ENCODE results near the gene DRD4.

DRD4 gene

GRCh38 chr11:636511-637332 lies at the start of gene DRD4:
TSS of gene DRD4 (plus strand) at chr11:637269. CDS start at chr11:637305, 36 bp downstream.
- DNase-seq (ENCODE audit: low spot score), result no peak

GRCh38 chr11:587546-587945 lies 49.5 kb upstream of the DRD4 start:
- DNase-seq (ENCODE audit: low spot score), result no peak

DNA sequence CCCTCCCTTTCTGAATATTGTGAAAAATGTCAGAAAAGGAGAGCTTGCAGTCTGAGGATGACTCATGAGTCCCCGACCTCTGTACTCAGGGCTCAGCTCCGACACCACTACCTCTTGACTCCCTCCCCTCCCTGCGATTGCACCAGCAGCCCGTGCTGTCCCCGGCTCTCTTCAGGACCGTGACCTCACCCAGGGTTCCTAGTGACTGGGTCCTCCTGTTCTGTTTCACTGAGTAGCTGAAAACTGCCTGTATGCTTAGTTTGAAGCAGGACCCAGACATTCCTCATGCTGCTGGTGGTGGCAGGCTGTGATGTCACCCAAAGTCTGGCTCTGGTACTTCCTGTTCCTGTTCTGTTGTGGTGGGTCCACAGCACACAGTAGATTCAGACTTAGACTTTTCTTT lies 49.1 kb upstream of the DRD4 start:
- DNase-seq (ENCODE audit: low spot score), result no peak

DNA sequence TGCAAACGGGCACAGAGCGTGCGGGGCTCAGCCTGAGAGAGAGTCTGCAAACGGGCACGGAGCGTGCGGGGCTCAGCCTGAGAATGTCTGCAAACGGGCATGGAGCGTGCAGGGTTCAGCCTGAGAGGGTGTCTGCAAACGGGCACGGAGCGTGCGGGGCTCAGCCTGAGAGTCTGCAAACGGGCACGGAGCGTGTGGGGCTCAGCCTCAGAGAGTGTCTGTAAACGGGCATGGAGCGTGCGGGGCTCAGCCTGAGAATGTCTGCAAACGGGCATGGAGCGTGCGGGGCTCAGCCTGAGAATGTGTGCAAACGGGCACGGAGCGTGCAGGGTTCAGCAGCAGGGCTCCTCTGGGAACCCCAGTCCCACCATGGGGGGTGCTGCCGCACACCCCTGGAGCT lies 47.3 kb upstream of the DRD4 start:
- DNase-seq (ENCODE audit: low spot score), result no peak

DNA sequence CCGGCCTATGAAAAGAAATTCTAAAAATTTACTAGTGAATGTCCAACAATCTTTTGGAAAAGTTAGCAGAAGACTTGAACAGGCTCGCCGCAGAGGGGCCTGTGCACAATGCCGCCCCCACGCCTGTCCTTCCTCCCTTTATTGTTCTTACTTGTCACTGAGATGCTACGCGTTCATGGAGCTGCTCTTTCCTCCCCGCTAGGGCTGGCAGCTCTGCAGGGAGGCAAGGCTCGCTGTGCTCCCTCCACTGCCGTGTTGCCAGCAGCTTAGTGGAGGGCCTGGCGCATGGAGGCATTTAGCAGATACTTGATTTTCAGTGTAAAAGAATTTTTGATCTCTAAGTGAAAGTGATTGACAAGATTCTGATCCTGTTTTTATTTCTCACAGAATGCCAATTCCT lies 46.1 kb upstream of the DRD4 start:
- no peak for DNase-seq (ENCODE audit: low spot score)

DNA sequence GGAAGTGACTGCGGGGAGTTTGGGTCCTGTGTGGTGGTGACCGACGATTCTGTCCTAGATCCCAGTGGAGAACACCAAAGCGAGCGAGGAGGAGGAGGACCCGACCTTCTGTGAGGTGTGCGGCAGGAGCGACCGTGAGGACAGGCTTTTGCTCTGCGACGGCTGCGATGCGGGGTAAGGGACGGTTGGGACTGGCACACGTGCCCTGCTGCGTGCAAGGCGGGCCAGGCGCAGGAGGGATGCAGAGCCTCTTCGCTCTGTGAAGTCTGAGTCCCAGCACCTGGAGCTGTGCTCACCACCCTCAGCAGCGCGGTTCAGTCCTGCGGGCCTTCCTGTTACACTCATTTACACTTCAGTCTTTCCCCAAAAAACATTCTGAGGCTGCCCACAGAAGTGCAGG lies 44.6 kb upstream of the DRD4 start:
- no peak for DNase-seq (ENCODE audit: low spot score)

DNA sequence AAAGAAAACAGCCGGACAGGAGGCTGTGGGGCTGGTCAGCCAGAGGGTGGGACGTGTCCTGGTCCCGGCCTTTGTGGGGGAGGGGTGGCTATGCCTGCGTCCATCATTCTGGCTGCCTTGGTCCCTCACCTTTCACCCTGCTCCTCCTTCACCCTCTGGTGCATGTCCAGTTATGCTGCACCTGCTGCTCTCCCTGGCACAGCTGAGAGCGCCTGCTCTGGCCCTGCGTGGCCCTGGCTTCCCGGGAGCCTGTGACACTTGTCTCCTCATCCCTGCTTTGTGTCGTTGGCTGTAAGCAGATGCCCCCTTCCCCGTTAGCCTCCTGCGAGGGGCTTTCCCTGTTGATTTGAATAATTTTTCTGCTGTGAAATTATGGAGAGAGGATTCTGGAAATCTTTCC lies 44.2 kb upstream of the DRD4 start:
- DNase-seq (ENCODE audit: low spot score), result no peak

DNA sequence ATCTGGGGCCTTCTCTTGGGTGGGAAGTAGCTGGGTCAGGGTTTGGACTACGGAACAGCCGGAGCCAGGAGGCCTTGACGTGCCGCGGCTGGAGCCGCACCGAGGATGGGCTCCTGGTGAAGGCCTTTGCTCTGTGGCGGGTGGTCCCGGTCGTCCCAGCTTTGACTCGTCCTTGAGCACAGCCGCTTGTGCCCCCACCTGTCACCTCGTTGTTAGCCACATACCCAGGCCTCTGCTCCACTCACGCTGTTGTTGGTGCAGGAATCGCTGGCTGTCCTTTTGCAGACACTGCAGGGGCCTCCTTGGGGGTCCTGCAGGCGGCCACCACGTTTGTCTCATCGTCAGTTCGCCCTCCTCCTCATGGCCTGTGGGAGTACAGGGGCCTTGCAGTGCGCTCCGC lies 43.7 kb upstream of the DRD4 start:
- DNase-seq (ENCODE audit: low spot score), result no peak

GRCh38 chr11:595400-595799 lies 41.7 kb upstream of the DRD4 start:
- DNase-seq (ENCODE audit: low spot score), result no peak

DNA sequence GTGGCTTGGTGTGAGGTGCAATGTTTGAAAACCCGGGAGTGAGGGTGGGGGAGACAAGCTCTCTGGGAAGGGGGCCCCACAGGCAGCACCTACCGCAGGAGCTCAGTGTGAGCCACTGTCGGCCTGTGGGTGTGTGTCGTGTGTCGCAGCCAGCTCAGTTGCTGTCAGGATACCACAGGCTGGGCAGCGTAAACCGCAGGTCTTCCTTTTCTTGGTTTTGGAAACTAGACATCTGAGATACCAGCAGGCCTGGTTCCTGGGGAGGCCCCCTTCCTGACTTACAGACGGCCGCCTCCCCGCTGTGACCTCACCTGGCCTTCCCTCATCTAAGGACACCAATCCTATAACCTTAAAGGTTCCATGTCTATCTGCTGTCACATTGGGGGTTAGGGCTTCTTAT lies 40.7 kb upstream of the DRD4 start:
- no peak for DNase-seq (ENCODE audit: low spot score)

- no peak for DNase-seq (ENCODE audit: low spot score)
Measured at GRCh38 chr11:597166-597725, 39.8 kb upstream of the DRD4 start.

DNA sequence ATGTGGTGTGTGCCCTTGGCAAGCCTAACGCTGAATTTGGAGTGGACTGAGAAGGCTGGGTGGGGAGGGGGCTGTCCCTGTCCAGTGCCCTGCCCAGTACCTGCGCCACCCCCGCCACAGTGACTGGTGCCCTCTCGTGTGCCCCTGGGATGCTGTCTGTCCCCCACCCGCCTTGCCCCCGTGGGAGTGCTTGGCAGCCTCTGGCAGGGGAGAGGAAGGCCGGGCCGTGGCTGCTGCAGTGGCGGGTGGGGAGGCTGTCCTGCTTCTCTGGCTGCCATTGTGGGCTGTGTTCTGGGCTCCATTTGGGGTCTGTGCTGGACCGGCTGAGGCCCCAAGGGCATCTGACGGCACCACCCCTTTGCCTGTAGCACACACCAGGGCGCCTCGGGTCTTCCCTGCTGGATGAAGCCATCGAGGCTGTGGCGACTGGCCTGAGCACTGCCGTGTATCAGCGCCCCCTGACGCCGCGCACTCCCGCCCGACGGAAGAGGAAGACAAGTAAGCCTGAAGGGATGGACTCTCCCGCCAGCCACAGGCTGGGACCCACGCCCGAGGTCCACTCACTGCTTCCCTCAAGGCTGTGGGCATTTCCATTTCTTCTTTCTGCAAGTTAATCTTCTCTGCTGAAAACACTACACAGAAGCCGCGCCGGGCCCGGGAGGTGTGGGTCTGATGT lies 38.9 kb upstream of the DRD4 start:
- DNase-seq (ENCODE audit: low spot score), result no peak

- DNase-seq (ENCODE audit: low spot score), result no peak
Measured at GRCh38 chr11:601573-602245, 35.4 kb upstream of the DRD4 start.

DNA sequence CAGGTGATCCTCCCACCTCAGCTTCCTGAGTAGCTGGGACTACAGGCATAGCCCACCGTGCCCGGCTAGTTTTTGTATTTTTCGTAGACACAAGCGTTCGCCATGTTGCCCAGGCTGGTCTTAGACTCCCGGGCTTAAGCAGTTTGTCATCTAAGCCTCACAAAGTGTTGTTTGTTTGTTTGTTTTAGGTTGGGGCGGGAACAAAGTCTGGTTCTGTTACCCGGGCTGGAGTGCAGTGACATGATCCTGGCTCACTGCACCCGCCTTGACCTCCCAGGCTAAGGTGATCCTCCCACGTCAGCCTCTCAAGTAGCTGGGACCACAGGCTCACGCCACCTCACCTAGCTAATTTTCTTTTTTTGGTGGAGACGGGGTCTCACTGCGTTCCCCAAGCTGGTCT lies 33.9 kb upstream of the DRD4 start:
- no peak for DNase-seq (ENCODE audit: low spot score)

DNA sequence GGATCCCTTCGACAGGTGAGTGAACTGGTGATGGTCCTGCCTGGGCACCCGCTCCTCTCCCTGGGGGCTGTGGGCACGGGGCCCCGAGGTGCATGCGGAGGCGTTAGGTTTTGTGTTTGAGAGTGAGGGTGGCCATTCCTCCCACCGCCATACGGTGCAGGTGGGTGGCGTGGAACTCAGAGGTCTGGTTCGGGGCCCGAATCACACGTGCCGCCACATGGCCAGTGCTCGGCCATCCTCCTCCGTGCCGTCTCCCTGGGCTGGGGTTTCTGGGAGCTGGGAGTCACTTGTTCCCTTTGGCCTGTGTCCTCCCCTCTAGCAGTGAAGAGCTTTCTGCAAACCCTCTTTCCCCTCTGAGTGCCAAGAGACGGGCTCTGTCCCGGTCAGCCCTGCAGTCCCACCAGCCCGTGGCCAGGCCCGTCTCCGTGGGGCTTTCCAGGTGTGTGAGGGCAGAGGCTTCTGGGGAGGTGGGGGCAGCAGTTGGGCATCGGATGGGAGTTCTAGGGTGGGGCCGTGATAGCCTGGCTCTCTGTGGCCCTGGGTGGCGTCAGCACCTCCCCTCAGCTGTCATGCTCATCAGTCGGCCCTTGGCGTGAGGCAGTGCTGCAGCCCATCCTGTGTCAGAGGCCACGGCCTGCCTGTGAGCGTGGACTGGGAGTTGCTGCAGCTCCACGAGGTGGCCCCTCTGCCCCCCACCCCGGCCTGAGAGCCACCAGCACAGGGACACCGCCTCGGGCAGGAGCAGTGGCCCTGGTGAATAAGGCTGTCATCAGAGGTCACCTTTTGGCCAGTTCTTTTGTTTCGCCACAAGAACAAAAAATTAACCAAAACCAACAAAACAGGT lies 31.6 kb upstream of the DRD4 start:
- no peak for DNase-seq (ENCODE audit: low spot score)

DNA sequence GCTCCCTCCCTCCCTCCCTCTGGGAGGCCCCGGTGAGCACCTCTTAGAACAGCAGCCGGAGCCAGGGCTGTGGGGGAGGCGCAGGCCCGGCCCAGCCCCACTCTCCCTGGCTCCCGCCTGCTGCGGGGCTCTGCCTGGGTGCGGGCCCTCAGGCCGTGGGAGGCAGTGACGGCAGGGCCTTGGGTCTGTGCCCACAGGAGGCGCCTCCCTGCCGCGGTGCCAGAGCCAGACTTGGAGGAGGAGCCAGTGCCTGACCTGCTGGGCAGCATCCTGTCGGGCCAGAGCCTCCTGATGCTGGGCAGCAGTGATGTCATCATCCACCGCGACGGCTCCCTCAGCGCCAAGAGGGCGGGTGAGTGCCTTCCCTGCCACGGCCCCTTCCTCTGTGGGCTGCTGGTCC lies 30.8 kb upstream of the DRD4 start:
- no peak for DNase-seq (ENCODE audit: low spot score)

DNA sequence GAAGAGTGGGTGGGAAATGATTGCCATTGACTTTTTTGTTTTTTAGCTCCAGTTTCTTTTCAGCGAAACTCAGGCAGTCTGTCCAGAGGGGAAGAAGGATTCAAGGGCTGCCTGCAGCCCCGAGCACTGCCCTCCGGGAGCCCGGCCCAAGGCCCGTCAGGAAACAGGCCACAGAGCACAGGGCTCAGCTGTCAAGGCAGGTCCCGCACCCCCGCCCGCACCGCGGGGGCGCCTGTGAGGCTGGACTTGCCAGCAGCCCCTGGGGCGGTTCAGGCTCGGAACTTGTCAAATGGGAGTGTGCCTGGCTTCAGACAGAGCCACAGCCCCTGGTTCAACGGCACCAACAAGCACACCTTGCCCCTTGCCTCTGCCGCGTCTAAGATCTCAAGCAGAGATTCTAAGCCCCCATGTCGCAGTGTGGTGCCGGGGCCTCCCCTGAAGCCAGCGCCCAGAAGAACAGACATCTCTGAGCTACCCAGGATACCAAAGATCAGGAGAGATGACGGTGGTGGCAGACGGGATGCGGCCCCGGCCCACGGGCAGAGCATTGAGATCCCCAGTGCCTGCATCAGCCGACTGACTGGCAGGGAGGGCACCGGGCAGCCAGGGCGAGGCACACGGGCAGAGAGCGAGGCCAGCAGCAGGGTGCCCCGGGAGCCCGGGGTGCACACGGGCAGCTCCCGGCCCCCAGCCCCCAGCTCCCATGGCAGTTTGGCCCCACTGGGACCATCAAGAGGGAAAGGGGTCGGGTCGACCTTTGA lies 29.9 kb upstream of the DRD4 start:
- no peak for DNase-seq (ENCODE audit: low spot score)

DNA sequence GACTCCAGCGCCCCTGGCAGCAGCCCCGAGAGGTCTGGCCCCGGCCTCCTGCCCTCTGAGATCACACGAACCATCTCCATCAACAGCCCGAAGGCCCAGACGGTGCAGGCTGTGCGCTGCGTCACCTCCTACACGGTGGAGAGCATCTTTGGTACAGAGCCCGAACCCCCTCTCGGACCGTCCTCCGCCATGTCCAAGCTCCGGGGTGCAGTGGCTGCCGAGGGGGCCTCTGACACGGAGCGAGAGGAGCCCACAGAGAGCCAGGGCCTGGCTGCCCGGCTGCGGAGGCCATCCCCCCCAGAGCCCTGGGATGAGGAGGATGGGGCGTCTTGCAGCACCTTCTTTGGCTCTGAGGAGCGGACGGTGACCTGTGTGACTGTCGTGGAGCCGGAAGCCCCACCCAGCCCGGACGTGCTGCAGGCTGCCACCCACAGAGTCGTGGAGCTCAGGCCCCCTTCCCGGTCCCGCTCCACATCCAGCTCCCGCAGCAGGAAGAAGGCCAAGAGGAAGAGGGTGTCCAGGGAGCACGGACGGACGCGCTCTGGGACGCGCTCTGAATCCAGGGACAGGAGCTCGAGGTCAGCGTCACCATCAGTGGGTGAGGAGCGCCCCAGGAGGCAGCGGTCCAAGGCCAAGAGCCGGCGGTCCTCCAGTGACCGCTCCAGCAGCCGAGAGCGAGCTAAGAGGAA lies 29.0 kb upstream of the DRD4 start:
- DNase-seq (ENCODE audit: low spot score), result no peak

DNA sequence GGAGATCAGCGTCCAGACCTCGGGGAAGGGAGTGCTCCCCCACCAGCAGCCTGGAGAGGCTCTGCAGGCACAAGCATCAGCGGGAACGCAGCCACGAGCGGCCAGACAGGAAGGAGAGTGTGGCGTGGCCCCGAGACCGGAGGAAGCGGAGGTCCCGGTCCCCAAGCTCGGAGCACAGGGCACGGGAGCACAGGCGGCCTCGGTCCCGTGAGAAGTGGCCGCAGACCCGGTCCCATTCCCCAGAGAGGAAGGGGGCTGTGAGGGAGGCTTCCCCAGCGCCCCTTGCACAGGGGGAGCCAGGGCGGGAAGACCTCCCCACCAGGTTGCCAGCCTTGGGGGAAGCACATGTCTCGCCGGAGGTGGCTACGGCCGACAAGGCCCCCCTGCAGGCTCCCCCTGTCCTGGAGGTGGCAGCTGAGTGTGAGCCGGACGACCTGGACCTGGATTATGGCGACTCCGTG lies 28.2 kb upstream of the DRD4 start:
- DNase-seq (ENCODE audit: low spot score), result no peak

- DNase-seq (ENCODE audit: low spot score), result no peak
Measured at GRCh38 chr11:609341-609811, 27.7 kb upstream of the DRD4 start.
